ENCODE results near the gene CDC42. TPM values are rescaled to one million over a fixed set of nuclear protein-coding genes. Genes with fewer than 3 reads are reported as not detected.
A peak's percentile ranks its signal among the peaks of the same experiment; 100 is the strongest.

CDC42 gene
- total and polyA plus RNA-seq, 9 of the 15 experiments (the other 6 are each of a cell fraction or from before 2014, with no cell fraction given), result 186 to 398 (median 325) TPM

DNA sequence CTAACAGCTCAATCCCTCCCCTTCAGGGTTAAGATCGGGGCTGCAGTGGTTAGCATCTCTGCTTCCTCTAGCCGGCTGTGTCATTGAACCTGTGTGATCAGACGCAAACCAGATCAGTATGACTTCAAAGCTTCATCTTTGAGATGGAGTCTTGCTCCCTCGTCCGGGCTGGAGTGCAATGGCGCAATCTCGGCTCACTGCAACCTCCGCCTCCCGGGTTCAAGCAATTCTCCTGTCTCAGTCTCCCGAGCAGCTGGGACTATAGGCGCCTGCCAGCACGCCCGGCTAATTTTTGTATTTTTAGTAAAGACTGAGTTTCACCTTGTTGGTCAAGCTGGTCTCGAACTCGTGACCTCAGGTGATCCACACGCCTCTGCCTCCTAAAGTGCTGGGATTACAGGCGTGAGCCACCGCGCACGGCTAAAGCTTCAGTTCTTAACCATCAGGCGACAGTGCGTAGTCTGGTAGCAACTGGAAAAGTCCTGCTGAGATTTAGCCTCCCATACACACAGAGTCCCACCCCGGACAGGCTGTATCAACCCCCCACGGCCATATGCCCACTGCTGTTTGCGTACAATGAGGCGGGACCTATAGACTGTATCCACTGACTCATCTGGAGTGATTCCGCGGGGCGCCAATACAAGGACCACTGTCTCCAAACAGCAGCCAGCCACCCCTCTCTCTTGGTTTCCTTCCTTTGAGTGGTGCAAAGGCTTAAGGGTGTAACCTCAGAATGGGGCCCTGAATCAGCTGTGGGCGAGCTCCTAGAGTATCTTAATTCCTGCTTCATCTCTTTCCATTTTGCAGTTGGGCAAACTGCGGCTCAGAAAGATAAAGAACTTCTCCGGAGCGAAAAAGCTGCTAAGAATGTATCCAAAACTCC lies 27.8 kb upstream of the CDC42 start (continued):
- TF ChIP-seq, protein P1, sequence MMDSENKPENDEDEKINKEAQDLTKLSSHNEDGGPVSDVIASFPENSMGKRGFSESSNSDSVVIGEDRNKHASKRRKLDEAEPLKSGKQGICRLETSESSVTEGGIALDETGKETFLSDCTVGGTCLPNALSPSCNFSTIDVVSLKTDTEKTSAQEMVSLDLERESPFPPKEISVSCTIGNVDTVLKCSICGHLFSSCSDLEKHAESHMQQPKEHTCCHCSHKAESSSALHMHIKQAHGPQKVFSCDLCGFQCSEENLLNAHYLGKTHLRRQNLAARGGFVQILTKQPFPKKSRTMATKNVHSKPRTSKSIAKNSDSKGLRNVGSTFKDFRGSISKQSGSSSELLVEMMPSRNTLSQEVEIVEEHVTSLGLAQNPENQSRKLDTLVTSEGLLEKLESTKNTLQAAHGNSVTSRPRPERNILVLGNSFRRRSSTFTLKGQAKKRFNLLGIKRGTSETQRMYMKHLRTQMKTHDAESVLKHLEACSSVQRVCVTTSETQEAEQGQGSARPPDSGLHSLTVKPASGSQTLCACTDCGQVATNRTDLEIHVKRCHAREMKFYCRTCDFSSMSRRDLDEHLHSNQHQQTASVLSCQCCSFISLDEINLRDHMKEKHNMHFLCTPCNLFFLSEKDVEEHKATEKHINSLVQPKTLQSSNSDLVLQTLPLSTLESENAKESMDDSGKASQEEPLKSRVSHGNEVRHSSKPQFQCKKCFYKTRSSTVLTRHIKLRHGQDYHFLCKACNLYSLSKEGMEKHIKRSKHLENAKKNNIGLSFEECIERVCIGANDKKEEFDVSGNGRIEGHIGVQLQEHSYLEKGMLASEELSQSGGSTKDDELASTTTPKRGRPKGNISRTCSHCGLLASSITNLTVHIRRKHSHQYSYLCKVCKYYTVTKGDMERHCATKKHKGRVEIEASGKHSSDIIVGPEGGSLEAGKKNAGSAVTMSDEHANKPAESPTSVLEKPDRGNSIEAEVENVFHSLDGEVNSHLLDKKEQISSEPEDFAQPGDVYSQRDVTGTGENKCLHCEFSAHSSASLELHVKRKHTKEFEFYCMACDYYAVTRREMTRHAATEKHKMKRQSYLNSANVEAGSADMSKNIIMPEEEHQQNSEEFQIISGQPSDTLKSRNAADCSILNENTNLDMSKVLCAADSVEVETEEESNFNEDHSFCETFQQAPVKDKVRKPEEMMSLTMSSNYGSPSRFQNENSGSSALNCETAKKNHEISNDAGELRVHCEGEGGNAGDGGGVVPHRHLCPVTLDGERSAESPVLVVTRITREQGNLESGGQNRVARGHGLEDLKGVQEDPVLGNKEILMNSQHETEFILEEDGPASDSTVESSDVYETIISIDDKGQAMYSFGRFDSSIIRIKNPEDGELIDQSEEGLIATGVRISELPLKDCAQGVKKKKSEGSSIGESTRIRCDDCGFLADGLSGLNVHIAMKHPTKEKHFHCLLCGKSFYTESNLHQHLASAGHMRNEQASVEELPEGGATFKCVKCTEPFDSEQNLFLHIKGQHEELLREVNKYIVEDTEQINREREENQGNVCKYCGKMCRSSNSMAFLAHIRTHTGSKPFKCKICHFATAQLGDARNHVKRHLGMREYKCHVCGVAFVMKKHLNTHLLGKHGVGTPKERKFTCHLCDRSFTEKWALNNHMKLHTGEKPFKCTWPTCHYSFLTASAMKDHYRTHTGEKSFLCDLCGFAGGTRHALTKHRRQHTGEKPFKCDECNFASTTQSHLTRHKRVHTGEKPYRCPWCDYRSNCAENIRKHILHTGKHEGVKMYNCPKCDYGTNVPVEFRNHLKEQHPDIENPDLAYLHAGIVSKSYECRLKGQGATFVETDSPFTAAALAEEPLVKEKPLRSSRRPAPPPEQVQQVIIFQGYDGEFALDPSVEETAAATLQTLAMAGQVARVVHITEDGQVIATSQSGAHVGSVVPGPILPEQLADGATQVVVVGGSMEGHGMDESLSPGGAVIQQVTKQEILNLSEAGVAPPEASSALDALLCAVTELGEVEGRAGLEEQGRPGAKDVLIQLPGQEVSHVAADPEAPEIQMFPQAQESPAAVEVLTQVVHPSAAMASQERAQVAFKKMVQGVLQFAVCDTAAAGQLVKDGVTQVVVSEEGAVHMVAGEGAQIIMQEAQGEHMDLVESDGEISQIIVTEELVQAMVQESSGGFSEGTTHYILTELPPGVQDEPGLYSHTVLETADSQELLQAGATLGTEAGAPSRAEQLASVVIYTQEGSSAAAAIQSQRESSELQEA (IDR thresholded peaks at IDR 0.05; ENCODE audit: low read depth), result no peak
- TF ChIP-seq, protein P2, sequence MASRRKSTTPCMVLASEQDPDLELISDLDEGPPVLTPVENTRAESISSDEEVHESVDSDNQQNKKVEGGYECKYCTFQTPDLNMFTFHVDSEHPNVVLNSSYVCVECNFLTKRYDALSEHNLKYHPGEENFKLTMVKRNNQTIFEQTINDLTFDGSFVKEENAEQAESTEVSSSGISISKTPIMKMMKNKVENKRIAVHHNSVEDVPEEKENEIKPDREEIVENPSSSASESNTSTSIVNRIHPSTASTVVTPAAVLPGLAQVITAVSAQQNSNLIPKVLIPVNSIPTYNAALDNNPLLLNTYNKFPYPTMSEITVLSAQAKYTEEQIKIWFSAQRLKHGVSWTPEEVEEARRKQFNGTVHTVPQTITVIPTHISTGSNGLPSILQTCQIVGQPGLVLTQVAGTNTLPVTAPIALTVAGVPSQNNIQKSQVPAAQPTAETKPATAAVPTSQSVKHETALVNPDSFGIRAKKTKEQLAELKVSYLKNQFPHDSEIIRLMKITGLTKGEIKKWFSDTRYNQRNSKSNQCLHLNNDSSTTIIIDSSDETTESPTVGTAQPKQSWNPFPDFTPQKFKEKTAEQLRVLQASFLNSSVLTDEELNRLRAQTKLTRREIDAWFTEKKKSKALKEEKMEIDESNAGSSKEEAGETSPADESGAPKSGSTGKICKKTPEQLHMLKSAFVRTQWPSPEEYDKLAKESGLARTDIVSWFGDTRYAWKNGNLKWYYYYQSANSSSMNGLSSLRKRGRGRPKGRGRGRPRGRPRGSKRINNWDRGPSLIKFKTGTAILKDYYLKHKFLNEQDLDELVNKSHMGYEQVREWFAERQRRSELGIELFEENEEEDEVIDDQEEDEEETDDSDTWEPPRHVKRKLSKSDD (conservative IDR thresholded peaks at IDR 0.05; ENCODE audit: low read length), result no peak
- TF ChIP-seq TEAD1 (CRISPR knock-in tag; IDR thresholded peaks at IDR 0.05) (0 out of 4 replicates have a peak, but pooled peaks of 1 of the 2 experiments have one; percentile 41), CHD4 (IDR thresholded peaks at IDR 0.05; ENCODE audit: insufficient read depth, insufficient replicate concordance, low read depth, low read length, poor library complexity, severe bottlenecking) (no peak), DACH1 (IDR thresholded peaks at IDR 0.05; ENCODE audit: partially characterized antibody) (peak; percentile 67), NCOA1 (IDR thresholded peaks at IDR 0.05; ENCODE audit: low read depth) (0 out of 2 replicates have a peak, but pooled peaks have one; percentile 7), POLR2AphosphoS2 (IDR thresholded peaks at IDR 0.05; ENCODE audit: low read length) (no peak), HDAC3 (IDR thresholded peaks at IDR 0.05; ENCODE audit: borderline replicate concordance, partially characterized antibody) (peak; percentile 55), NR4A1 (CRISPR knock-in tag; IDR thresholded peaks at IDR 0.05) (no peak), NR4A1 (tag; IDR thresholded peaks at IDR 0.05) (0 out of 2 replicates have a peak, but pooled peaks have one; percentile 20)
- TF ChIP-seq, protein P3, sequence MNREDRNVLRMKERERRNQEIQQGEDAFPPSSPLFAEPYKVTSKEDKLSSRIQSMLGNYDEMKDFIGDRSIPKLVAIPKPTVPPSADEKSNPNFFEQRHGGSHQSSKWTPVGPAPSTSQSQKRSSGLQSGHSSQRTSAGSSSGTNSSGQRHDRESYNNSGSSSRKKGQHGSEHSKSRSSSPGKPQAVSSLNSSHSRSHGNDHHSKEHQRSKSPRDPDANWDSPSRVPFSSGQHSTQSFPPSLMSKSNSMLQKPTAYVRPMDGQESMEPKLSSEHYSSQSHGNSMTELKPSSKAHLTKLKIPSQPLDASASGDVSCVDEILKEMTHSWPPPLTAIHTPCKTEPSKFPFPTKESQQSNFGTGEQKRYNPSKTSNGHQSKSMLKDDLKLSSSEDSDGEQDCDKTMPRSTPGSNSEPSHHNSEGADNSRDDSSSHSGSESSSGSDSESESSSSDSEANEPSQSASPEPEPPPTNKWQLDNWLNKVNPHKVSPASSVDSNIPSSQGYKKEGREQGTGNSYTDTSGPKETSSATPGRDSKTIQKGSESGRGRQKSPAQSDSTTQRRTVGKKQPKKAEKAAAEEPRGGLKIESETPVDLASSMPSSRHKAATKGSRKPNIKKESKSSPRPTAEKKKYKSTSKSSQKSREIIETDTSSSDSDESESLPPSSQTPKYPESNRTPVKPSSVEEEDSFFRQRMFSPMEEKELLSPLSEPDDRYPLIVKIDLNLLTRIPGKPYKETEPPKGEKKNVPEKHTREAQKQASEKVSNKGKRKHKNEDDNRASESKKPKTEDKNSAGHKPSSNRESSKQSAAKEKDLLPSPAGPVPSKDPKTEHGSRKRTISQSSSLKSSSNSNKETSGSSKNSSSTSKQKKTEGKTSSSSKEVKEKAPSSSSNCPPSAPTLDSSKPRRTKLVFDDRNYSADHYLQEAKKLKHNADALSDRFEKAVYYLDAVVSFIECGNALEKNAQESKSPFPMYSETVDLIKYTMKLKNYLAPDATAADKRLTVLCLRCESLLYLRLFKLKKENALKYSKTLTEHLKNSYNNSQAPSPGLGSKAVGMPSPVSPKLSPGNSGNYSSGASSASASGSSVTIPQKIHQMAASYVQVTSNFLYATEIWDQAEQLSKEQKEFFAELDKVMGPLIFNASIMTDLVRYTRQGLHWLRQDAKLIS (CRISPR knock-in tag; IDR thresholded peaks at IDR 0.05), result no peak; the same call in 1 of the 2 replicates
